WI38 (cell line): ENCODE data around the gene GAPT.

ENCODE experiments used
- H3K4me3 ChIP-seq: 2 replicates; pipeline ENCODE4 v1.5.1; 2011; ENCODE audit warnings: low read depth, mild to moderate bottlenecking, control low read depth, low read length
- CTCF ChIP-seq: IDR thresholded peaks from 2 replicates; pipeline ENCODE4 v1.5.1; 2012; ENCODE audit warnings: low read depth, mild to moderate bottlenecking, control low read depth, low read length

GAPT gene

GRCh38 chr5:58504766-58505165, 13.5 kb downstream of the GAPT start:
- no peak for TF ChIP-seq CTCF
- H3K4me3 ChIP-seq, result no peak overlapping the region

- TF ChIP-seq CTCF, result no peak
Measured at GRCh38 chr5:58505502-58505901, 14.3 kb downstream of the GAPT start.

GRCh38 chr5:58505971-58506640, 14.9 kb downstream of the GAPT start:
- no peak for TF ChIP-seq CTCF

More at GRCh38 chr5:58505502-58505901, 14.3 kb downstream of the GAPT start:
- H3K4me3 ChIP-seq, result no peak overlapping the region

GRCh38 chr5:58507715-58508114, 16.5 kb downstream of the GAPT start:
- no peak for TF ChIP-seq CTCF
- H3K4me3 ChIP-seq, result no peak overlapping the region

More at GRCh38 chr5:58505971-58506640, 14.9 kb downstream of the GAPT start:
- H3K4me3 ChIP-seq, result no peak overlapping the region

GRCh38 chr5:58517198-58517597, 26.0 kb downstream of the GAPT start:
- no peak overlapping the region for H3K4me3 ChIP-seq
- TF ChIP-seq CTCF, result no peak

GRCh38 chr5:58523956-58524355, 32.7 kb downstream of the GAPT start:
- no peak overlapping the region for H3K4me3 ChIP-seq
- TF ChIP-seq CTCF, result no peak

GRCh38 chr5:58524571-58524970, 33.3 kb downstream of the GAPT start:
- H3K4me3 ChIP-seq, result no peak overlapping the region
- TF ChIP-seq CTCF, result no peak
